Thoracic aorta (tissue), 2 donors: ENCODE results near the gene KLRK1. TPM values are rescaled to one million over a fixed set of nuclear protein-coding genes. Genes with fewer than 3 reads are reported as not detected.

Experiments
- ATAC-seq: fragments of 150-250 bp; one replicate; pipeline ENCODE4 v1.8.0; 2017; ENCODE audit warnings: low read depth; ENCODE audit not compliant: insufficient number of reproducible peaks, low FRiP score
- DNase-seq: peaks from one replicate; pipeline ENCODE4 v3.0.0-alpha.2; 2020; ENCODE audit warnings: low spot score
- H3K27ac ChIP-seq, 2 donors: fragments of 200-600 bp; sonication (generic); 1 replicate in 1 of 2; 2 replicates in 1 of 2; pipeline ENCODE4 v1.5.1; 2016; ENCODE audit warnings: mild to moderate bottlenecking in 2 of 2, moderate library complexity in 2 of 2
- H3K27me3 ChIP-seq: fragments of 200-600 bp; sonication (generic); replicated peaks from 2 replicates; pipeline ENCODE4 v1.6.0; 2016; ENCODE audit warnings: mild to moderate bottlenecking; ENCODE audit not compliant: insufficient read depth
- H3K36me3 ChIP-seq: fragments of 200-600 bp; sonication (generic); one replicate; pipeline ENCODE4 v1.5.1; 2016
- H3K4me1 ChIP-seq, 2 donors: fragments of 200-600 bp; sonication (generic); 1 replicate in 1 of 2; 2 replicates in 1 of 2; pipeline versions ENCODE4 v1.5.1 to v1.6.0; 2016; ENCODE audit warnings: low read depth in 2 of 2, mild to moderate bottlenecking in 1 of 2; ENCODE audit not compliant: control insufficient read depth in 1 of 2
- H3K4me3 ChIP-seq: fragments of 200-600 bp; sonication (generic); 2 replicates; pipeline ENCODE4 v1.5.1; 2016; ENCODE audit warnings: mild to moderate bottlenecking
- H3K9me3 ChIP-seq: fragments of 200-600 bp; sonication (generic); 2 replicates; pipeline ENCODE4 v1.5.1; 2016
- CTCF ChIP-seq: fragments of 200-600 bp; sonication (generic); IDR thresholded peaks from one replicate; pipeline ENCODE4 v1.5.1; 2019; ENCODE audit warnings: antibody characterized with exemption
- total RNA-seq, 2 donors: library from RNA; depleted of rRNA; stranded (reverse); fragments of >200 nt; gene quantifications; one replicate each; pipeline versions ENCODE4 v1.1.0 to v1.2.3, GENCODE V29; 2016

KLRK1 gene
- total RNA-seq, 2 donors from 2014 or later: 1.2 to 4.5 TPM

- no peaks in the 10 kb centered on the region for H3K36me3 ChIP-seq
- H3K27me3 ChIP-seq: no peaks in the 10 kb centered on the region
- DNase-seq (no peak), ATAC-seq (no peak)
- H3K4me3 ChIP-seq: no peak overlapping the region
- TF ChIP-seq CTCF: no peak
- no peak overlapping the region for H3K27ac ChIP-seq
- H3K4me1 ChIP-seq: peaks cover 11 to 46% of the 10 kb centered on the region in 2 donors
- H3K9me3 ChIP-seq: no peaks in the 10 kb centered on the region
Observed at GRCh38 chr12:10362325-10362724, 27.5 kb downstream of the KLRK1 start.

DNA sequence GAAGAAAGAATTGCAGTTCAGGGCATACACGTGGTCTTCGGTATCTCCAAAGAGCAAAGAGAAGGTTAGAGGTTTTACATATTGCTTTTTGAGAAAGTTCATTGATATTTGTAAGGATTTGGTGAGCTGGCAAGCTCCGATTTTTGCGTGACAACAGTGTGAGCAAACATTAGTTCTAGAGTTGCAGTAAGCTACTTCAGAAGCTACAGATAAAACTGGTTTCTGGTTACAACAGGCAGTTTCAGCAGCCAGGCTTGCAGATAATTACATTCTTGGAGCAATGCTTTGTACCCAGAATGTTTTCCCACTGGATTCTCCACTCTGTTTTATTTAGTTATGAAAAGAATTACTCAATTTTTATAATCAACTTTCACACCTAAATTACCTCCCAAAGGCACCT is 28.2 kb downstream of the KLRK1 start:
- Histone ChIP-seq H3K36me3 (no peaks in the 10 kb centered on the region), H3K4me3 (peak overlapping the region; percentile 6), H3K27ac (peak overlapping the region; percentile 5 to 54), H3K9me3 (no peaks in the 10 kb centered on the region), H3K4me1 (peaks cover 10 to 43% of the 10 kb centered on the region in 2 donors), H3K27me3 (no peaks in the 10 kb centered on the region)
- ATAC-seq (no peak), DNase-seq (no peak)
- TF ChIP-seq CTCF: no peak

- peaks cover 5 to 39% of the 10 kb centered on the region in 2 donors for H3K4me1 ChIP-seq
- H3K9me3 ChIP-seq: no peaks in the 10 kb centered on the region
- H3K27me3 ChIP-seq: no peaks in the 10 kb centered on the region
- H3K4me3 ChIP-seq: no peak overlapping the region
- ATAC-seq (no peak), DNase-seq (no peak)
- H3K27ac ChIP-seq: peak overlapping the region in 1 of 2 donors; percentile 54
- TF ChIP-seq CTCF: no peak
- H3K36me3 ChIP-seq: no peaks in the 10 kb centered on the region
Observed at GRCh38 chr12:10361084-10361483, 28.8 kb downstream of the KLRK1 start.

- no peak for TF ChIP-seq CTCF
- Histone ChIP-seq H3K9me3 (no peaks in the 10 kb centered on the region), H3K36me3 (no peaks in the 10 kb centered on the region), H3K4me3 (no peak overlapping the region), H3K27me3 (no peaks in the 10 kb centered on the region), H3K27ac (no peak overlapping the region), H3K4me1 (peaks cover 0 to 32% of the 10 kb centered on the region in 2 donors)
- no peak for DNase-seq
- no peak for ATAC-seq
Observed at GRCh38 chr12:10358969-10359368, 30.9 kb downstream of the KLRK1 start.

DNA sequence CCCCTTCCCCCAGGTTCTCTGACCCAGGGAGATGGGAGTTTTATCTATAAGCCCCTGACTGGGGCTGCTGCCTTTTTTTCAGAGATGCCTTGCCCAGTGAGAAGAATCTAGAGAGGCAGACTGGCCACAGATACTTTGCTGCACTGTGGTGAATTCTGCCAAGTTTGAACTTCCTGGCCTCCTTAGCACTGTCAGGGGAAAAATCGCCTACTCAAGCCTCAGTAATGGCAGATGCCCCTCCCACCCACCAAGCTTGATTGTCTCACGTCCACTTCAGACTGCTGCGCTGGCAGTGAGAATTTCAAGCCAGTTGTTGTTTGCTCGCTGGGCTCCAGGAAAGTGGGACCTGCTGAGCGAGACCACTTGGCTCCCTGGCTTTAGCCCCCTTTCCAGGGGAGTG is 31.7 kb downstream of the KLRK1 start:
- DNase-seq (no peak), ATAC-seq (no peak)
- H3K9me3 ChIP-seq: no peaks in the 10 kb centered on the region
- no peak overlapping the region for H3K27ac ChIP-seq
- no peak for TF ChIP-seq CTCF
- H3K4me3 ChIP-seq: no peak overlapping the region
- H3K27me3 ChIP-seq: no peaks in the 10 kb centered on the region
- no peaks in the 10 kb centered on the region for H3K36me3 ChIP-seq
- H3K4me1 ChIP-seq: peaks cover 0 to 23% of the 10 kb centered on the region in 2 donors
